GM19023 (cell line): ENCODE results near the gene PSMC3IP.
"Not testable (repeated sequence)": the region's sequence is repeated elsewhere in the genome, so short reads cannot be mapped to it uniquely, and the experiment has no call there.

Experiments
- ATAC-seq: cut with Tn5 transposase; IDR thresholded peaks from one replicate; pipeline ENCODE4 v1.9.1; 2021; ENCODE audit warnings: mild to moderate bottlenecking, moderate library complexity; ENCODE audit not compliant: unreplicated experiment

PSMC3IP gene

GRCh38 chr17:42541041-42541833, 36.3 kb downstream of the PSMC3IP start:
- ATAC-seq = no peak

GRCh38 chr17:42540558-42540957, 37.0 kb downstream of the PSMC3IP start:
- not testable (repeated sequence) for ATAC-seq

GRCh38 chr17:42538482-42538881, 39.0 kb downstream of the PSMC3IP start:
- ATAC-seq = no peak

GRCh38 chr17:42537826-42538451, 39.6 kb downstream of the PSMC3IP start:
- no peak for ATAC-seq

- no peak for ATAC-seq
These were observed 40.2 kb downstream of the PSMC3IP start for GRCh38 chr17:42537156-42537805.

- peak; percentile 61 for ATAC-seq
These were observed 41.0 kb downstream of the PSMC3IP start for GRCh38 chr17:42536372-42537155.

- ATAC-seq = peak; percentile 88
These were observed 41.5 kb downstream of the PSMC3IP start, which contains the start of gene NAGLU for GRCh38 chr17:42536048-42536371. TSS of gene NAGLU (plus strand) at chr17:42536241. CDS start at chr17:42536273, 32 bp downstream.

- ATAC-seq = peak; percentile 9
These were observed 42.1 kb downstream of the PSMC3IP start for GRCh38 chr17:42535155-42536047.

GRCh38 chr17:42531455-42532354, 45.8 kb downstream of the PSMC3IP start:
- ATAC-seq = no peak

GRCh38 chr17:42530952-42531454, 46.5 kb downstream of the PSMC3IP start:
- ATAC-seq = no peak

GRCh38 chr17:42529061-42529460, 48.5 kb downstream of the PSMC3IP start:
- no peak for ATAC-seq

GRCh38 chr17:42527932-42528331, 49.6 kb downstream of the PSMC3IP start:
- no peak for ATAC-seq

GRCh38 chr17:42526031-42526444, 51.5 kb downstream of the PSMC3IP start:
- ATAC-seq = no peak

GRCh38 chr17:42525221-42525620, 52.3 kb downstream of the PSMC3IP start:
- no peak for ATAC-seq

- ATAC-seq = no peak
These were observed 54.7 kb downstream of the PSMC3IP start for GRCh38 chr17:42522798-42523278.
